Epithelial cell of esophagus (primary cell): Measurements from ENCODE around the gene VSIG4.

Experiments
- DNase-seq: peaks from one replicate; pipeline ENCODE4 v3.0.0; 2010; ENCODE audit warnings: low read depth
- H3K4me3 ChIP-seq: 2 replicates; pipeline ENCODE4 v1.5.1; 2011; ENCODE audit warnings: mild to moderate bottlenecking, low read length, control low read depth
- TF ChIP-seq, protein P1 (sequence below): IDR thresholded peaks from 2 replicates; pipeline ENCODE4 v1.5.1; 2011; ENCODE audit warnings: low read depth, mild to moderate bottlenecking, low read length, control low read depth, inconsistent platforms; ENCODE audit not compliant: insufficient read depth; ENCODE audit errors: missing control alignments

VSIG4 gene

DNA sequence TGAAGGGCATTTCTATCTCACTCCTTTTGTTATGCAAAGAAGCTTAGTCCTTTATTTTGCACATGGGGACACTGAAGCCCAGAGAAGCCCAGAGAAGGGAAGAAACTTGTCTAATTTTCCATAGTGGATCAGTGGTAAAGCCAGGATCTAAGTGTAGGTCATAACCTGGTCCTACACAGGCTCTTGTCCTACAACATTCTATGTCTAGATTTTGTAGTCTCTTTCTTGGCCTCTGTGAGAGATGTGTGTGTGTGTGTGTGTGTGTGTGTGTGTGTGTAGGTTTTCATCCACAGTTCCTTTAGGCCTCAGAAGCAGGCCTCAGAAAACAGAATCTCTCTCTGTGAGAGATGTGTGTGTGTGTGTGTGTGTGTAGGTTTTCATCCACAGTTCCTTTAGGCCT lies 38.3 kb downstream of the VSIG4 start:
- no peak overlapping the region for H3K4me3 ChIP-seq
- TF ChIP-seq, protein P1, sequence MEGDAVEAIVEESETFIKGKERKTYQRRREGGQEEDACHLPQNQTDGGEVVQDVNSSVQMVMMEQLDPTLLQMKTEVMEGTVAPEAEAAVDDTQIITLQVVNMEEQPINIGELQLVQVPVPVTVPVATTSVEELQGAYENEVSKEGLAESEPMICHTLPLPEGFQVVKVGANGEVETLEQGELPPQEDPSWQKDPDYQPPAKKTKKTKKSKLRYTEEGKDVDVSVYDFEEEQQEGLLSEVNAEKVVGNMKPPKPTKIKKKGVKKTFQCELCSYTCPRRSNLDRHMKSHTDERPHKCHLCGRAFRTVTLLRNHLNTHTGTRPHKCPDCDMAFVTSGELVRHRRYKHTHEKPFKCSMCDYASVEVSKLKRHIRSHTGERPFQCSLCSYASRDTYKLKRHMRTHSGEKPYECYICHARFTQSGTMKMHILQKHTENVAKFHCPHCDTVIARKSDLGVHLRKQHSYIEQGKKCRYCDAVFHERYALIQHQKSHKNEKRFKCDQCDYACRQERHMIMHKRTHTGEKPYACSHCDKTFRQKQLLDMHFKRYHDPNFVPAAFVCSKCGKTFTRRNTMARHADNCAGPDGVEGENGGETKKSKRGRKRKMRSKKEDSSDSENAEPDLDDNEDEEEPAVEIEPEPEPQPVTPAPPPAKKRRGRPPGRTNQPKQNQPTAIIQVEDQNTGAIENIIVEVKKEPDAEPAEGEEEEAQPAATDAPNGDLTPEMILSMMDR, result no peak
- no peak for DNase-seq

DNA sequence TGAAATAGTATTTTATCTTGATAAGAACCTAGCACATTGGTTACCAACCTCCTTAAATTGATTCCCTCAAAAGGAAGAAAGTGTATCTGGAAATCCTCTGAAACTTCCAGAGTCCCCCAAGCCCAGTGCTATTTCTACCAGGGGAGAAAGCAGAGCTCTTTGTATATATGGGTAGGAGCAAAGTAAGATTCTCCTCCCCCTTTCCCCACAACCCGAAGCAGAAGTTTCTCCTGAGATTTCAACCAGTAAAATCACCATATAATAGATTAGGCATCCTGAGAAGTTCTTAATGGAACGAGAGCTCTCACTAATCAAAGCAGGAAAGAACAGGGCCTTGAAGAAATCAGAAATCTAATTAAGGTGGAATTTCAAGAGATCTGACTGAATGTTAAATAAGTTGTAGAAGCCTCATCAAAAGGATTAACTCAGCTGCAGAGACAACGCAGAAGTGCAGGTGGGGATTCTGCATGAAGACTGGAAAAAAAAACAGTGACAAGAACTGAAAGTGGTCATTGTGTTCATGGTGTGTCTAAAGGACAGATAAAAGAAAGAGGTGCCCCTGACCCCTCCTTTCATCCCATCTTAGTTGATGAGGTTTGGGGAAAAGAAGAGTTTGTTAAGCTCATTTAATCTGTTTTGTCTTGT lies 39.1 kb downstream of the VSIG4 start:
- TF ChIP-seq, protein P1, result no peak
- DNase-seq, result no peak
- no peak overlapping the region for H3K4me3 ChIP-seq

DNA sequence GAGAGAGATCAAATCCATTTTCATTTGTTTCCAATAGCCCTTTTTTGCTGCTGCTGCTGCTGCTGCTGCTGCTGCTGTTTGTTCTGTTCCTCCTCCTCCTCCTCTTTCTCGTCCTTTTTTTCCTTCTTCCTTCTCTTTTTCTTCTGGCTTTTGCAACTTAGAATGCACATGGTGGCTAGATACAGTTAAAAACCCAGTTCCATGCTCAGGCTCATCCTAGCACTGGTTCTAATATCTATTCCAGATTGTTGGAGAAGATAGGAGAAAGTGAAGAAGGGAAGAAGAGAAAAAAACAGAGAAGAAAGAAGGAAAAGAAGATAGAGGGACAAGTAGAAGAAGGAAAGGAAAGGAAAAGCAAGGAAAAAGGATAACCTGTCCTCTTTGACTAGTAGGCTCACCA lies 39.7 kb downstream of the VSIG4 start:
- no peak overlapping the region for H3K4me3 ChIP-seq
- TF ChIP-seq, protein P1, result no peak
- no peak for DNase-seq

DNA sequence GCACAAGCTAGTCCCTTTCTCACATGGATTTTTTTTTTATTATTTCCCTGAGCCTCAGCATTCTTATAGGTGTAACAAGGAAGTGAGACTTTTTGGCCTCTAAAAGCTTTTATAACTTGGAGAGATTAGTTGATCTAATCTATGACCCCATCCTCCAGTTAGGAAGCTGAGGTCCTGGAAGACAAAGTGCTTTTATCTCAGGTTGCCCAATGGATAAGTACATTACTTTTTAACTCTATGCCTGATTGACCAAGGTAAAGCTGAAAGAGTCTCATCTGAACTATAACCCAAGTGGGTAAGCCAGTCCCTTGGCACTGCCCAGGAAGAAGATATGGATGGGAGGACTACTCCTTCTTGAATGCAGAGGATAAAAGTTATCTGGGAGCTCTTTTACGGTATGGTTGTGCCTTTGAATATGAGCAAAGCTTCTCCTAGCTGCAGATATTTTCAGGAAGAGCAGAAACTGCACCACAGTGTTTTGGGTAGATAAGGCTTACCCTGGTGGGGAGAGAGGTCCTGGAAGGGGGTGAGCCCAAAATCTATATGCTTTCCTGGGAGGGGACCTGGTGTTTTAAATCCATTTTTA lies 40.2 kb downstream of the VSIG4 start:
- no peak for DNase-seq
- TF ChIP-seq, protein P1, result no peak
- H3K4me3 ChIP-seq, result no peak overlapping the region

DNA sequence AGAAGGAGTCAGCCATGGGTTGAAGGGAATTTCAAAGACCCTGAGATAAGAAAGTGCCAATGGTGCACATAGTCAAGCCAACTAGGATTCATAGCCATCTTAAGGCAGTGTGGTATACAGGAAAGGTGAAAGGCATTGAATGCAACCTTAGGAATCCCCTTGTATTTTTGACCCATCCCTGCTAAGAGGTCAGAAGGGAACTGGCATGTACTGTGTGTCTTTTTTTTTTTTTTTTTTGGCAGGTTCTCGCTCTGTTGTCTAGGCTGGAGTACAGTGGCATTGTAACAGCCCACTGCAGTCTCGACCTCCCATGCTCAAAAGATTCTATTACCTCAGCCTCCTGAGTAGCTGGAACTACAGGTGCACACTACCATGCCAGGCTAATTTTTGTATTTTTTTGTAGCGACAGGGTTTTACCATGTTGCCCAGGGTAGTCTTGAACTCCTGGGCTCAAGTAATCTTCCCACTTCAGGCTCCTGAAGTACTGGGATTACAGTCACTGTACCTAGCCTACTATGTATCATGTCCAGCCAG lies 40.8 kb downstream of the VSIG4 start:
- H3K4me3 ChIP-seq, result no peak overlapping the region
- TF ChIP-seq, protein P1, result no peak
- no peak for DNase-seq

DNA sequence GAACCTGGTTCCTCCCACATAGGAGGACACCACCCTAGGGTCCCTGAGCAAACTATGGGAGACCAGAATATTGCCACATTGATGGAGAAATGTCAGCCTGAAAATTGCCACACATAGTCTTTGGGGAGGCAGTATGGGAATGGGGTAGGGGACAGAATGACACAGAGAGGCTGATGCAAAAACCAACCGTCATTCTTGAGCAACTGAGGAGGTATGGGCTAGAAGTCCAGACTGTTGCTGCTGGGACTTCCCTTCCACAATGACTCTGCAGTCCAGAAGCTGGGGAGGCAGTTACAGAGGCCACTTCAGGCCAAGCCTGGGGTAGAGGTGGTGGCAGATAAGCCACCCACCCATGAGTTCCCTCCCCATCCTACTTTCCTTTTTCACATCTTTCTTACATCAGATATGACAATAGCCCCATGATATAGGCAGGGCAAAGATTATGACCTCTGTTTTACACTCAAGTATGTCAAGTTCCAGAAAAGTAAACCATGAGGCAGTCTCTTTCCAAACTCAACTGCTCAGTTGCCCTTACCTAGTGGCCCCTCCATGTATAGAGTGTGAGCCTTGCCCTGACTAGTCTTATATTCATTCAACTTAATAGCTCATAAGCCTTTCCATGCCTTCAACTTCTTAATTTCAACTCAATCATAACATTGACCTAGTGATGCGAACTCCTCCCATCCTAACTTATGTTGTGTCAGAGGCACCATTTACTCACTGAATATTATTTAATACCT lies 41.7 kb downstream of the VSIG4 start:
- TF ChIP-seq, protein P1, result no peak
- H3K4me3 ChIP-seq, result no peak overlapping the region
- DNase-seq, result no peak
